Esophagus squamous epithelium (tissue), 4 donors: ENCODE results near the gene ITGB6.

Experiments
- POLR2A ChIP-seq, 4 donors: fragments of 450-650 bp; IDR thresholded peaks; one replicate each; pipeline ENCODE4 v1.6.1; 2017; ENCODE audit warnings: antibody characterized with exemption in 4 of 4, mild to moderate bottlenecking in 4 of 4, moderate library complexity in 3 of 4
- TF ChIP-seq, protein P1 (sequence below), 6 experiments: fragments of 450-650 bp in 4 of 6; fragments of 200-600 bp in 2 of 6; sonication (generic) in 2 of 6; IDR thresholded peaks; one replicate each; pipeline ENCODE4 v1.5.1; 2016 to 2019; ENCODE audit warnings: antibody characterized with exemption in 6 of 6, mild to moderate bottlenecking in 4 of 6, moderate library complexity in 4 of 6

DNA sequence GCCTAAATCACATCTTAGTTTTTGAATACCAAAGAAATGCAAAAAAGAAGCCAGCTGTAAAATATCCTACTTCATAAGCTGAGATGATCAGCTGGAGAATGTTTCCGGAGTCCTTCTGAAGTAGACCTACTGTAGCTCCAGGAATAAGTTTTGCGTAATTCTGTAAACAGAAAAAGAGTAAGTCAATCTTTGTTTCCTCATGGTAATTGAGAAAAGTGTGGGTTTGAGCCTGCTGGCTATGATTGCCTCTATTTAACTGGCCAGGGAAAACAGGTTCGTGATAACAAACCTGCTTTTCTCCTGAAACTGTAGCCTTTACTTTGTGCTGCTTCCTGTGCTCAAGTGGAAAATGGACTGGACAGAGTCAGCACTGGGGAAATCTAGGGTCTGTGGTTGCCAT lies 58.2 kb downstream of the ITGB6 start:
- TF ChIP-seq, protein P1, sequence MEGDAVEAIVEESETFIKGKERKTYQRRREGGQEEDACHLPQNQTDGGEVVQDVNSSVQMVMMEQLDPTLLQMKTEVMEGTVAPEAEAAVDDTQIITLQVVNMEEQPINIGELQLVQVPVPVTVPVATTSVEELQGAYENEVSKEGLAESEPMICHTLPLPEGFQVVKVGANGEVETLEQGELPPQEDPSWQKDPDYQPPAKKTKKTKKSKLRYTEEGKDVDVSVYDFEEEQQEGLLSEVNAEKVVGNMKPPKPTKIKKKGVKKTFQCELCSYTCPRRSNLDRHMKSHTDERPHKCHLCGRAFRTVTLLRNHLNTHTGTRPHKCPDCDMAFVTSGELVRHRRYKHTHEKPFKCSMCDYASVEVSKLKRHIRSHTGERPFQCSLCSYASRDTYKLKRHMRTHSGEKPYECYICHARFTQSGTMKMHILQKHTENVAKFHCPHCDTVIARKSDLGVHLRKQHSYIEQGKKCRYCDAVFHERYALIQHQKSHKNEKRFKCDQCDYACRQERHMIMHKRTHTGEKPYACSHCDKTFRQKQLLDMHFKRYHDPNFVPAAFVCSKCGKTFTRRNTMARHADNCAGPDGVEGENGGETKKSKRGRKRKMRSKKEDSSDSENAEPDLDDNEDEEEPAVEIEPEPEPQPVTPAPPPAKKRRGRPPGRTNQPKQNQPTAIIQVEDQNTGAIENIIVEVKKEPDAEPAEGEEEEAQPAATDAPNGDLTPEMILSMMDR (IDR thresholded peaks at IDR 0.05), result no peak
- no peak for TF ChIP-seq POLR2A (IDR thresholded peaks at IDR 0.05)
